ENCODE measurements around the gene HOXA9.

The HOXA9 gene

DNA sequence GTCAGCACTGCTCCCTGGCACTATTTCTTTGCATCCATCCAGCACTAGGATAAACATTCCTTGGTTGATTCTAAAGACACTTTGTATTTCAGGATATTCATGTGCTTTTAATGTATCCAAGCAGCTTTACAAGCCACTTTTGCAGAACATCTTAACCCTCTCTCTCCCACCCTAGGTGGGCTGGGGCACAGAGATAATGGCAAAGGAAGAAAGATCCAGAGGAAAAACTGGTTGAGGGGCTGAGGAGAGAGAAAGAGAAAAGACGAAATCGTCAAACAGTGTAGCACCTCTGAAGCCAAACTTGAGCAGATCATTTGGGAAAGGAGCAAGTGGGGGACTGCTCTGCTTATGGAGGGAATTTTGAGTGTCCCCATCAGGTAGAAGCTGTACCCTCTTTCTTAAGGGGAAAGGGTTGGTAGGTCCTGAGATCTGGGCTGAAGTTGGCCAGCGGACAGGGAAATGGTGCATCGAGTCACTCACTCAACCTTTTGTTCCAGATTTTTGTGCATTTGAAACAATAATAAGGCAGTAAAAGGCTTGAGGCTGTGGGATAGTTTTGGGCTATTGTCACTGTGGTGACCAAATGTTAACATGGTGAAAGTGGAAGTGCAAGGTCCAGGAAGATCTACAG, 38.7 kb upstream of the HOXA9 start:
- TF ChIP-seq, protein P1, sequence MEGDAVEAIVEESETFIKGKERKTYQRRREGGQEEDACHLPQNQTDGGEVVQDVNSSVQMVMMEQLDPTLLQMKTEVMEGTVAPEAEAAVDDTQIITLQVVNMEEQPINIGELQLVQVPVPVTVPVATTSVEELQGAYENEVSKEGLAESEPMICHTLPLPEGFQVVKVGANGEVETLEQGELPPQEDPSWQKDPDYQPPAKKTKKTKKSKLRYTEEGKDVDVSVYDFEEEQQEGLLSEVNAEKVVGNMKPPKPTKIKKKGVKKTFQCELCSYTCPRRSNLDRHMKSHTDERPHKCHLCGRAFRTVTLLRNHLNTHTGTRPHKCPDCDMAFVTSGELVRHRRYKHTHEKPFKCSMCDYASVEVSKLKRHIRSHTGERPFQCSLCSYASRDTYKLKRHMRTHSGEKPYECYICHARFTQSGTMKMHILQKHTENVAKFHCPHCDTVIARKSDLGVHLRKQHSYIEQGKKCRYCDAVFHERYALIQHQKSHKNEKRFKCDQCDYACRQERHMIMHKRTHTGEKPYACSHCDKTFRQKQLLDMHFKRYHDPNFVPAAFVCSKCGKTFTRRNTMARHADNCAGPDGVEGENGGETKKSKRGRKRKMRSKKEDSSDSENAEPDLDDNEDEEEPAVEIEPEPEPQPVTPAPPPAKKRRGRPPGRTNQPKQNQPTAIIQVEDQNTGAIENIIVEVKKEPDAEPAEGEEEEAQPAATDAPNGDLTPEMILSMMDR (conservative IDR thresholded peaks at IDR 0.05; ENCODE audit: low read depth, low read length) = no peak
- DNase-seq (ENCODE audit: low read depth) = no peak
- H3K4me3 ChIP-seq (ENCODE audit: low read length) = no peak overlapping the region

DNA sequence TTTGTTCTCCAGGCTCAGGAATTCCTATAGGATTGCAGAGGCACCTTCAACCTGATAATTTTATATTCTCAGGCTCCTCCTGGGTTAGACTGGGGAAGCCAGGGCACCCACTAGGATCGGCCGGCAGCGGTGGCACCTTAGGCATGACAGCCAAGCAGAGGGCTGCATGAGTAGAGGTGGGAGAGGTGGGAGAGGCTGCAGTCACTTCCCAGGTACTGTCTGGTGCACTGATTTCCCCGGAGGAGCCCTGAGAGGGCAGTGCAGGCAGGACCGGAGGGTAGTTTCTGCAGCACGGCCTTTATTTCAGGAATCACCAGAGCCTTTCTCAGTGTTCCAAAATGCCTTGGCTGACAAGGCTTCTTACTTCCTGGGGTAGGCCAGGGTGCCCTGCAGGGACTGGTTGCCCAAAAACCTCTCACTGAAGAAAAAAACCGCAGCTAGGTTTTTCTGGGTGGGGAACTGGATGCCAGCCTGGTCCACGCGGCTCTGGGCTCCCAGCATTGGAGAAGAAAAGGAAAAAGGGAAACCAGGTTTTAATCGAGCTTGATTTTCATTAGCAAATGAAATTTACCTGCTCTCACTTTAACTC, 38.1 kb upstream of the HOXA9 start:
- DNase-seq (ENCODE audit: low read depth) = no peak
- TF ChIP-seq, protein P1 (conservative IDR thresholded peaks at IDR 0.05; ENCODE audit: low read depth, low read length) = no peak

DNA sequence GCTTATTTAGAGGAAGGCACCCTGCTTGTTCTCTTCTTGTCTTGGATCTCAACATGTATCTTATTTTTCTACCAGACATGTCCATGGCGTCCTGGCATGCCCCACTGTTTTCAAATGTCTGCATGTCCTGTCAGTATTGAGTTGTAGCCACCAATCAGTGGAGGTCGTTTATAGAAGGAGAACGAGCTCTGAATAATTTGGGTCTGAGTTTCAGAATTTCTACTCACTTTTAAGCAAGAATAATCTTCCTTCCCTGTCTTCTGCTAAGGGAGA, 37.5 kb upstream of the HOXA9 start:
- no peak for DNase-seq (ENCODE audit: low read depth)
- H3K4me3 ChIP-seq (ENCODE audit: low read length) = no peak overlapping the region
- TF ChIP-seq, protein P1 (conservative IDR thresholded peaks at IDR 0.05; ENCODE audit: low read depth, low read length) = no peak

More for the DNA sequence above, 38.1 kb upstream of the HOXA9 start:
- no peak overlapping the region for H3K4me3 ChIP-seq (ENCODE audit: low read length)

DNA sequence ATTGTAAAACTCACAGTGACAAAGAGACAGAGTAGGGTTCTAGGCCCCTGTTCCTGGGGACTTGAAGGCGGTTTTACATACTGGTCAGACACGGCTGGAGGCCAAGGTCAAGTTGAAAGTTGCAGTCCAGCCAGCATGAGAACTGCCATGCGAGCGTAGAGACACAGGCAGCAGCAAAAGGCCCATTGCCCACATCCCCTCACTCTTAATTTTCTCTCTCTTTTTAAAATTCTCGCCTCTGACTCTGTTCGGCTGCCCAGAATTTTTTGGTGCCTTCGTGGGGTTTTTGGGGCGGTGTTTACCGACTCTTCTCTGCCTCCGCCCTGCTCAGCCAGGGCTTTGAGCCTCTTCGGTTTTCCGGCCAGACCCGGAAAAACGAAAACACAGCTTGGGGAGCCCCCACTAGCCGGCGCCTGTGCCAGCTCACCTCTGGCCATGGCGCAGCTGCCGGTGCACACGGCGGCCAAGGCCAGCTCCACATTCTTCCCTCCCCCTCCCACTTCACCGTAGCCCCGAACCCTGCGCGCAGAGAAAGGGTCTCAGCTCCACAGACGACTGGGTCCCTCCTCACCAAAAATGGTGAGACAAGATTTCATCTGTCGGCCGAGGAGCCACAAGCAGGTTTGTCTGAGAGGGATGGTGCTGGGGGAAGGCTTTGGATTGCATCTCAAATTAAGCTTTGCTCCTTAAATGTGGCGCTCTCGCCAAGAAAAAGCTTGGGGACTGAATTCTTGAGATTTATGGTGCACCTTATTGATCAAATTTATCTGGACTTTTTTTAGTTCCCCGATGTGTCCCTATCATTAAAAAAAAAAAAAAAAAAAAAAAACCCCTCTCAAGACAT, 36.9 kb upstream of the HOXA9 start:
- no peak overlapping the region for H3K4me3 ChIP-seq (ENCODE audit: low read length)
- TF ChIP-seq, protein P1 (conservative IDR thresholded peaks at IDR 0.05; ENCODE audit: low read depth, low read length) = no peak
- DNase-seq (ENCODE audit: low read depth) = no peak

DNA sequence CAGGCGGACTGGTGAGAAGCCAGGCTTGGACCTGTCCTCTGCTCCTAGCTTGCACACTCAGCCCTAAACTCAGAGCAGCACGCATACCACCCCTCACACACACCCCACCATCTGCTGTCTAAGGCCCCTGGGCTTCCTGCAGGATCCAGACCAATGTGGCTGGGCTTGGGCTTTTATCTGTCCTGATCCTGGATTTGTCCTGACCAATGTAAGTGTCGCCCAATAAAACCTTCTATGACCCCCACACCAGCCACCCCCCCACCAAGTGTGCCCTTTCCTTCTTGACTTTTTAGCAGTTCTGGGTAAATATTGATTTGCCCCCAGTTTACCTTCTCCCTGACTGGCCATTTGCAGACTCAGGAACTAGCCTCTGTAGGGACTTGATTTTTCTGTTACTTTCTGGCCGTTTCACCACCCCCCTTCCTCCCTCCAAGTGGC, 36.3 kb upstream of the HOXA9 start:
- TF ChIP-seq, protein P1 (conservative IDR thresholded peaks at IDR 0.05; ENCODE audit: low read depth, low read length) = no peak
- DNase-seq (ENCODE audit: low read depth) = no peak
- no peak overlapping the region for H3K4me3 ChIP-seq (ENCODE audit: low read length)

DNA sequence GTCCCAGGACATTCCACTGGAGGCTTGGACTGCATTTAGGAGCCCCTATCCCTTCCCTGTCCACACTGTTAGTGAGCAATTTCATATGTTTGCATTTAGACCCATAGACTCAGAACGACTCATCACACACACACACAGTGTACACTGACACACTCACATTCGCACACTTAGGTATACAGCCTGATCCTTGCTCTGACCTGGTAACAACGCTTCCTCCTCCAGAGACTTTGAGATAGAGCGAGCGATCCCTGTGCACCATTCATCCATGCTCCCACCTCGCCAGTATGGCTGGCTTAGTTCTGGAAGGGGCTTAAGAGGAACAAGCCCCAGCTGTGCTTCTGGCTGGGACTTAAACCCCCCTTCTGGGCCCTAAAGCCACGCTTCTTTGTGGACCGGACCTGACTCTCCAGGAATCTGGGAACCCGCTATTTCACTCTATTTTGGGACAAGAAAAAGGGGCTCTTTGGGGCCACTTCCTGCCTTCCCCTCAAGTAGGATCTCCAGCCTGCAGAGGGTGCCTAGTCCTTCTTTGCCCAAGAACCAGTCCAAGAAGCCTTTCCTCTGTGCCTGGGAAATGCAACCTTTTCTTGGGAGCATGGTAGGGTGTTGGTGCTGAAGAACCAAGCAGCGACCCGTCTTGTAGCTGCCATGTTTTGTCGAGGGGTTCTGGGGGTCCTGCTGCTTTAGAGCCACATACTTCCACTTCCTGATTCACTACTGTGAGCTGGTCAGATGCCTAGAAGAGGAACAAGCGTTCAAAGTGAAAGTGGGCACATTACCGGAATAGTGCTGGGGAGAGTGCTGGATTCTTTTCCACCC, 35.6 kb upstream of the HOXA9 start:
- DNase-seq (ENCODE audit: low read depth) = no peak
- H3K4me3 ChIP-seq (ENCODE audit: low read length) = no peak overlapping the region

More for the DNA sequence above, 35.6 kb upstream of the HOXA9 start:
- TF ChIP-seq, protein P1 (conservative IDR thresholded peaks at IDR 0.05; ENCODE audit: low read depth, low read length) = no peak
